ENCODE results near the gene ATAD2B. TPM values are rescaled to one million over a fixed set of nuclear protein-coding genes. Genes with fewer than 3 reads are reported as not detected.

Gene ATAD2B
- total RNA-seq, 1 experiment from 2014 or later: 8.6 TPM

- no peaks in the 10 kb centered on the region for H3K9me3 ChIP-seq (ENCODE audit: low read length)
- no peak overlapping the region for H3K27ac ChIP-seq (ENCODE audit: low read length)
- H3F3A ChIP-seq (ENCODE audit: low read length, unreplicated experiment): no peaks in the 10 kb centered on the region
- ChIA-PET POLR2A (ENCODE audit: unreplicated experiment) (no interaction called here), CTCF (no interaction called here)
- no TSS peak for BruUV-seq (replicated peaks)
- no peak for TF ChIP-seq CTCF (conservative IDR thresholded peaks at IDR 0.05; ENCODE audit: low read depth, low read length)
- TF ChIP-seq EZH2phosphoT487 (IDR thresholded peaks at IDR 0.05; ENCODE audit: borderline replicate concordance, low read length): no peak
- no peak for TF ChIP-seq EZH2 (IDR thresholded peaks at IDR 0.05; ENCODE audit: low read length, unreplicated experiment)
- no peak for ATAC-seq
- intact Hi-C loops (cut with micrococcal nuclease): no loop called here
- no peaks in the 10 kb centered on the region for H3K9me2 ChIP-seq (replicated peaks; ENCODE audit: low read length)
- H3K9ac ChIP-seq (ENCODE audit: low read length): no peak overlapping the region
- no peak overlapping the region for H3K4me3 ChIP-seq (ENCODE audit: low read length)
- DNase-seq: no peak
- H3K27me3 ChIP-seq (ENCODE audit: low read length): no peaks in the 10 kb centered on the region
- peaks cover 68% of the 10 kb centered on the region for H3K79me2 ChIP-seq (ENCODE audit: low read length)
- peaks cover 10% of the 10 kb centered on the region; the same call in 1 of the 2 replicates for H3K4me1 ChIP-seq (ENCODE audit: insufficient read depth, low read length)
- H3K4me2 ChIP-seq (ENCODE audit: low read length): no peak overlapping the region
- H2AFZ ChIP-seq (ENCODE audit: low read length): no peak overlapping the region
- H3K36me3 ChIP-seq (ENCODE audit: low read depth, low read length): no peaks in the 10 kb centered on the region
- H4K20me1 ChIP-seq (ENCODE audit: low read length): no peaks in the 10 kb centered on the region
Observed at GRCh38 chr2:23943666-23944065, 16.7 kb upstream of the ATAD2B start.

- CTCF ChIA-PET: interaction anchor here (1.4 kb wide), 1 partner anchor 15 kb away, joined by 6 read pairs; the partner anchor contains the start of gene ATAD2B
- ATAC-seq: no peak
- intact Hi-C loops (cut with micrococcal nuclease): loop anchor here (2.0 kb wide), 1 partner anchor 143 kb away; the partner anchor contains the start of gene TP53I3
Observed at GRCh38 chr2:23941644-23942043, 14.7 kb upstream of the ATAD2B start.

More at GRCh38 chr2:23941644-23942043, 14.7 kb upstream of the ATAD2B start:
- peak overlapping the region; percentile 81; the same call in 1 of the 2 replicates for H3K9ac ChIP-seq (ENCODE audit: low read length)
- H3K9me3 ChIP-seq (ENCODE audit: low read length): no peaks in the 10 kb centered on the region
- H3K4me3 ChIP-seq (ENCODE audit: low read length): peak overlapping the region; percentile 90
- BruUV-seq (replicated peaks): no TSS peak
- TF ChIP-seq CTCF (conservative IDR thresholded peaks at IDR 0.05; ENCODE audit: low read depth, low read length) (no peak), EZH2 (IDR thresholded peaks at IDR 0.05; ENCODE audit: low read length, unreplicated experiment) (no peak), EZH2phosphoT487 (IDR thresholded peaks at IDR 0.05; ENCODE audit: borderline replicate concordance, low read length) (no peak)
- H3K27ac ChIP-seq (ENCODE audit: low read length): no peak overlapping the region
- no peaks in the 10 kb centered on the region for H3F3A ChIP-seq (ENCODE audit: low read length, unreplicated experiment)
- no peaks in the 10 kb centered on the region for H3K36me3 ChIP-seq (ENCODE audit: low read depth, low read length)
- H3K79me2 ChIP-seq (ENCODE audit: low read length): peaks cover 54% of the 10 kb centered on the region
- H3K4me1 ChIP-seq (ENCODE audit: insufficient read depth, low read length): peaks cover 10% of the 10 kb centered on the region; the same call in 1 of the 2 replicates
- no peaks in the 10 kb centered on the region for H4K20me1 ChIP-seq (ENCODE audit: low read length)
- H3K4me2 ChIP-seq (ENCODE audit: low read length): peak overlapping the region; percentile 93
- no peaks in the 10 kb centered on the region for H3K9me2 ChIP-seq (replicated peaks; ENCODE audit: low read length)
- no peaks in the 10 kb centered on the region for H3K27me3 ChIP-seq (ENCODE audit: low read length)
- DNase-seq: no peak
- no peak overlapping the region for H2AFZ ChIP-seq (ENCODE audit: low read length)
- POLR2A ChIA-PET (ENCODE audit: unreplicated experiment): interaction anchor here (0.6 kb wide), 1 partner anchor 52 kb away, joined by 3 read pairs; no protein-coding TSS in a partner anchor

Data from PC-3 (cell line).